Stomach (tissue), 4 donors: Measurements from ENCODE around the gene KATNB1.

ENCODE experiments used
- CTCF ChIP-seq, 7 experiments: fragments of 450-650 bp in 4 of 7; fragments of 200-600 bp in 3 of 7; sonication (generic) in 3 of 7; IDR thresholded peaks; one replicate each; pipeline ENCODE4 v1.5.1; 2016 to 2019; ENCODE audit warnings: antibody characterized with exemption in 7 of 7, control low read depth in 2 of 7, mild to moderate bottlenecking in 1 of 7
- POLR2AphosphoS5 ChIP-seq, 3 donors: sonication (generic); formaldehyde crosslinking; IDR thresholded peaks; one replicate each; pipeline ENCODE4 v1.6.1; 2016; ENCODE audit warnings: antibody characterized with exemption in 3 of 3

- no peak for TF ChIP-seq CTCF (IDR thresholded peaks at IDR 0.05)
- TF ChIP-seq POLR2AphosphoS5 (IDR thresholded peaks at IDR 0.05): no peak
Measured at GRCh38 chr16:57751539-57752202, 16.1 kb downstream of the KATNB1 start.
